H54 (cell line): ENCODE data around the gene EFHC2.

Experiments
- DNase-seq: peaks from one replicate; pipeline ENCODE4 v3.0.0; 2011; ENCODE audit warnings: low spot score, mixed read lengths; ENCODE audit not compliant: insufficient read length
- FAIRE-seq: peaks from 3 replicates; lab custom pipeline; 2011; peaks lifted over from hg19 to GRCh38; lab: Jason Lieb, UNC
- POLR2A ChIP-seq: IDR thresholded peaks from 2 replicates; pipeline ENCODE4 v1.6.1; 2011; ENCODE audit warnings: low read depth, mild to moderate bottlenecking, low read length

The EFHC2 gene

GRCh38 chrX:44175455-44175854 is 168.0 kb downstream of the EFHC2 start:
- no peak for TF ChIP-seq POLR2A
- DNase-seq (no peak), FAIRE-seq (no peak)

- FAIRE-seq = no peak
- TF ChIP-seq POLR2A = no peak
- no peak for DNase-seq
These were observed 169.4 kb downstream of the EFHC2 start for GRCh38 chrX:44174061-44174460.

- no peak for TF ChIP-seq POLR2A
- DNase-seq = no peak
These were observed 170.3 kb downstream of the EFHC2 start for GRCh38 chrX:44173219-44173618.

GRCh38 chrX:44167116-44167515 is 176.4 kb downstream of the EFHC2 start:
- TF ChIP-seq POLR2A = no peak
- DNase-seq (no peak), FAIRE-seq (no peak)

More at GRCh38 chrX:44173219-44173618, 170.3 kb downstream of the EFHC2 start:
- FAIRE-seq = no peak

GRCh38 chrX:44162964-44163475 is 180.5 kb downstream of the EFHC2 start:
- FAIRE-seq (no peak), DNase-seq (no peak)

GRCh38 chrX:44157858-44158257 is 185.6 kb downstream of the EFHC2 start:
- no peak for TF ChIP-seq POLR2A
- DNase-seq = no peak
- FAIRE-seq = no peak

More at GRCh38 chrX:44162964-44163475, 180.5 kb downstream of the EFHC2 start:
- TF ChIP-seq POLR2A = no peak

GRCh38 chrX:44157283-44157682 is 186.2 kb downstream of the EFHC2 start:
- TF ChIP-seq POLR2A = no peak
- FAIRE-seq (no peak), DNase-seq (no peak)

GRCh38 chrX:44156726-44157125 is 186.7 kb downstream of the EFHC2 start:
- TF ChIP-seq POLR2A = no peak
- no peak for FAIRE-seq
- DNase-seq = no peak

GRCh38 chrX:44155126-44155525 is 188.3 kb downstream of the EFHC2 start:
- DNase-seq (no peak), FAIRE-seq (no peak)
- no peak for TF ChIP-seq POLR2A

- no peak for FAIRE-seq
- TF ChIP-seq POLR2A = no peak
- no peak for DNase-seq
These were observed 190.6 kb downstream of the EFHC2 start for GRCh38 chrX:44152852-44153251.

- FAIRE-seq (no peak), DNase-seq (no peak)
- no peak for TF ChIP-seq POLR2A
These were observed 196.3 kb downstream of the EFHC2 start for GRCh38 chrX:44147130-44147529.

GRCh38 chrX:44144177-44144945 is 199.1 kb downstream of the EFHC2 start:
- no peak for TF ChIP-seq POLR2A
- FAIRE-seq = no peak
- DNase-seq = no peak

- no peak for FAIRE-seq
- no peak for DNase-seq
- no peak for TF ChIP-seq POLR2A
These were observed 200.3 kb downstream of the EFHC2 start for GRCh38 chrX:44143061-44143602.

- no peak for DNase-seq
- TF ChIP-seq POLR2A = no peak
- FAIRE-seq = no peak
These were observed 213.3 kb downstream of the EFHC2 start for GRCh38 chrX:44130189-44130588.

- FAIRE-seq (no peak), DNase-seq (no peak)
- TF ChIP-seq POLR2A = no peak
These were observed 230.1 kb downstream of the EFHC2 start for GRCh38 chrX:44113337-44113736.

- FAIRE-seq (no peak), DNase-seq (no peak)
- TF ChIP-seq POLR2A = no peak
These were observed 236.6 kb downstream of the EFHC2 start for GRCh38 chrX:44106864-44107263.
